ENCODE data around the gene ZBTB40. TPM values are rescaled to one million over a fixed set of nuclear protein-coding genes. Genes with fewer than 3 reads are reported as not detected.
A peak's percentile ranks its signal among the peaks of the same experiment; 100 is the strongest.

ZBTB40 gene
- total and polyA plus RNA-seq, 2 of the 13 experiments (the other 11 are each of a cell fraction or from before 2014, with no cell fraction given), result 8.8 to 16.5 TPM

DNA sequence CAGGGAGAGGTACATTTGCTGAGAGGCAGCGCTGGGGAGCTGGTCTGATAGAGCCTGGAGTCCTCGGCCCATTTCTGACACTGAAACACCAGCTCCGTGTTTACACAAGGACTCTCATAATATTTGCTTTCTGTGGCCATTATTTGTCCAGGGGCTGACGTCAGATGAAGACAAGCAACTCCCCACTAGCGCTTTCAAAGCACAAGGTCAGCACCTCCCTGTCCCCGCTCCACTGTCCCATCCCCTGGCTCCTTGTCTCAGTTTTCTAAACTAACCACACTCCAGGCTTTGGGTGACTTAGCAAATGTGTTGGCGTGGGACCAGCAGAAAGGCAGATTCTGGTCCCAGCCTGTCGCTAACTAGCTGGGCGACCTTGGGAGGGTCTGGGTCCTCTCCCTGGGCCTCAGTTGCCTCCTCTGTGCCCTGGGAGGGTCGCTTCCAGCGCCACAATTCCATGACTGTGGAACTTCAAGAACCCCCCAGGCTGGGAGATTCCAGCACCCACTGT lies 37.4 kb upstream of the ZBTB40 start (continued):
- TF ChIP-seq, protein P1, sequence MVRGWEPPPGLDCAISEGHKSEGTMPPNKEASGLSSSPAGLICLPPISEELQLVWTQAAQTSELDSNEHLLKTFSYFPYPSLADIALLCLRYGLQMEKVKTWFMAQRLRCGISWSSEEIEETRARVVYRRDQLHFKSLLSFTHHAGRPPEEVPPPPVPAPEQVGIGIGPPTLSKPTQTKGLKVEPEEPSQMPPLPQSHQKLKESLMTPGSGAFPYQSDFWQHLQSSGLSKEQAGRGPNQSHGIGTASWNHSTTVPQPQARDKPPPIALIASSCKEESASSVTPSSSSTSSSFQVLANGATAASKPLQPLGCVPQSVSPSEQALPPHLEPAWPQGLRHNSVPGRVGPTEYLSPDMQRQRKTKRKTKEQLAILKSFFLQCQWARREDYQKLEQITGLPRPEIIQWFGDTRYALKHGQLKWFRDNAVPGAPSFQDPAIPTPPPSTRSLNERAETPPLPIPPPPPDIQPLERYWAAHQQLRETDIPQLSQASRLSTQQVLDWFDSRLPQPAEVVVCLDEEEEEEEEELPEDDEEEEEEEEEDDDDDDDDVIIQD (CRISPR knock-in tag; IDR thresholded peaks at IDR 0.05; ENCODE audit: low read depth), result 0 out of 2 replicates have a peak, but pooled peaks have one; percentile 8
- no peak for TF ChIP-seq HOXA9 (CRISPR knock-in tag; IDR thresholded peaks at IDR 0.05; ENCODE audit: borderline replicate concordance)
- TF ChIP-seq DMAP1 (CRISPR knock-in tag; IDR thresholded peaks at IDR 0.05), result no peak
- no peak for TF ChIP-seq ESRRA (CRISPR knock-in tag; IDR thresholded peaks at IDR 0.05; ENCODE audit: low read depth)
- peak; percentile 63; the same call in 1 of the 2 replicates for TF ChIP-seq SALL2 (CRISPR knock-in tag; IDR thresholded peaks at IDR 0.05)
- TF ChIP-seq ATF7-NPFF (CRISPR knock-in tag; IDR thresholded peaks at IDR 0.05; ENCODE audit: low read depth), result no peak
- TF ChIP-seq, protein P2, sequence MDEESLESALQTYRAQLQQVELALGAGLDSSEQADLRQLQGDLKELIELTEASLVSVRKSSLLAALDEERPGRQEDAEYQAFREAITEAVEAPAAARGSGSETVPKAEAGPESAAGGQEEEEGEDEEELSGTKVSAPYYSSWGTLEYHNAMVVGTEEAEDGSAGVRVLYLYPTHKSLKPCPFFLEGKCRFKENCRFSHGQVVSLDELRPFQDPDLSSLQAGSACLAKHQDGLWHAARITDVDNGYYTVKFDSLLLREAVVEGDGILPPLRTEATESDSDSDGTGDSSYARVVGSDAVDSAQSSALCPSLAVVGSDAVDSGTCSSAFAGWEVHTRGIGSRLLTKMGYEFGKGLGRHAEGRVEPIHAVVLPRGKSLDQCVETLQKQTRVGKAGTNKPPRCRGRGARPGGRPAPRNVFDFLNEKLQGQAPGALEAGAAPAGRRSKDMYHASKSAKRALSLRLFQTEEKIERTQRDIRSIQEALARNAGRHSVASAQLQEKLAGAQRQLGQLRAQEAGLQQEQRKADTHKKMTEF (CRISPR knock-in tag; IDR thresholded peaks at IDR 0.05), result peak; percentile 74; the same call in 1 of the 2 replicates
- TF ChIP-seq ZNF350 (CRISPR knock-in tag; IDR thresholded peaks at IDR 0.05; ENCODE audit: borderline replicate concordance, low read depth), result peak; percentile 49; the same call in 1 of the 2 replicates
- TF ChIP-seq, protein P3, sequence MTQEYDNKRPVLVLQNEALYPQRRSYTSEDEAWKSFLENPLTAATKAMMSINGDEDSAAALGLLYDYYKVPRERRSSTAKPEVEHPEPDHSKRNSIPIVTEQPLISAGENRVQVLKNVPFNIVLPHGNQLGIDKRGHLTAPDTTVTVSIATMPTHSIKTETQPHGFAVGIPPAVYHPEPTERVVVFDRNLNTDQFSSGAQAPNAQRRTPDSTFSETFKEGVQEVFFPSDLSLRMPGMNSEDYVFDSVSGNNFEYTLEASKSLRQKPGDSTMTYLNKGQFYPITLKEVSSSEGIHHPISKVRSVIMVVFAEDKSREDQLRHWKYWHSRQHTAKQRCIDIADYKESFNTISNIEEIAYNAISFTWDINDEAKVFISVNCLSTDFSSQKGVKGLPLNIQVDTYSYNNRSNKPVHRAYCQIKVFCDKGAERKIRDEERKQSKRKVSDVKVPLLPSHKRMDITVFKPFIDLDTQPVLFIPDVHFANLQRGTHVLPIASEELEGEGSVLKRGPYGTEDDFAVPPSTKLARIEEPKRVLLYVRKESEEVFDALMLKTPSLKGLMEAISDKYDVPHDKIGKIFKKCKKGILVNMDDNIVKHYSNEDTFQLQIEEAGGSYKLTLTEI (CRISPR knock-in tag; conservative IDR thresholded peaks at IDR 0.05), result no peak
- TF ChIP-seq NR1H2 (CRISPR knock-in tag; IDR thresholded peaks at IDR 0.05; ENCODE audit: borderline replicate concordance, low read depth), result no peak
- no peak for TF ChIP-seq KMT2A (CRISPR knock-in tag; IDR thresholded peaks at IDR 0.05)
- no peak for TF ChIP-seq ZNF230 (CRISPR knock-in tag; IDR thresholded peaks at IDR 0.05)
- TF ChIP-seq ZNF615 (CRISPR knock-in tag; IDR thresholded peaks at IDR 0.05; ENCODE audit: borderline replicate concordance), result no peak
- no peak for TF ChIP-seq LCORL (IDR thresholded peaks at IDR 0.05)
- peak; percentile 65; the same call in 1 of the 2 replicates for TF ChIP-seq LCORL (CRISPR knock-in tag; IDR thresholded peaks at IDR 0.05)
- peak; percentile 89 for TF ChIP-seq PATZ1 (CRISPR knock-in tag; IDR thresholded peaks at IDR 0.05)
- TF ChIP-seq, protein P4, sequence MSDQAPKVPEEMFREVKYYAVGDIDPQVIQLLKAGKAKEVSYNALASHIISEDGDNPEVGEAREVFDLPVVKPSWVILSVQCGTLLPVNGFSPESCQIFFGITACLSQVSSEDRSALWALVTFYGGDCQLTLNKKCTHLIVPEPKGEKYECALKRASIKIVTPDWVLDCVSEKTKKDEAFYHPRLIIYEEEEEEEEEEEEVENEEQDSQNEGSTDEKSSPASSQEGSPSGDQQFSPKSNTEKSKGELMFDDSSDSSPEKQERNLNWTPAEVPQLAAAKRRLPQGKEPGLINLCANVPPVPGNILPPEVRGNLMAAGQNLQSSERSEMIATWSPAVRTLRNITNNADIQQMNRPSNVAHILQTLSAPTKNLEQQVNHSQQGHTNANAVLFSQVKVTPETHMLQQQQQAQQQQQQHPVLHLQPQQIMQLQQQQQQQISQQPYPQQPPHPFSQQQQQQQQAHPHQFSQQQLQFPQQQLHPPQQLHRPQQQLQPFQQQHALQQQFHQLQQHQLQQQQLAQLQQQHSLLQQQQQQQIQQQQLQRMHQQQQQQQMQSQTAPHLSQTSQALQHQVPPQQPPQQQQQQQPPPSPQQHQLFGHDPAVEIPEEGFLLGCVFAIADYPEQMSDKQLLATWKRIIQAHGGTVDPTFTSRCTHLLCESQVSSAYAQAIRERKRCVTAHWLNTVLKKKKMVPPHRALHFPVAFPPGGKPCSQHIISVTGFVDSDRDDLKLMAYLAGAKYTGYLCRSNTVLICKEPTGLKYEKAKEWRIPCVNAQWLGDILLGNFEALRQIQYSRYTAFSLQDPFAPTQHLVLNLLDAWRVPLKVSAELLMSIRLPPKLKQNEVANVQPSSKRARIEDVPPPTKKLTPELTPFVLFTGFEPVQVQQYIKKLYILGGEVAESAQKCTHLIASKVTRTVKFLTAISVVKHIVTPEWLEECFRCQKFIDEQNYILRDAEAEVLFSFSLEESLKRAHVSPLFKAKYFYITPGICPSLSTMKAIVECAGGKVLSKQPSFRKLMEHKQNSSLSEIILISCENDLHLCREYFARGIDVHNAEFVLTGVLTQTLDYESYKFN (CRISPR knock-in tag; conservative IDR thresholded peaks at IDR 0.05), result peak; percentile 81
- no peak for TF ChIP-seq EED (CRISPR knock-in tag; IDR thresholded peaks at IDR 0.05)
- TF ChIP-seq AHR (CRISPR knock-in tag; IDR thresholded peaks at IDR 0.05), result no peak
- TF ChIP-seq SP2 (CRISPR knock-in tag; IDR thresholded peaks at IDR 0.05), result no peak
- no peak for TF ChIP-seq ZNF20 (CRISPR knock-in tag; IDR thresholded peaks at IDR 0.05)

All from HepG2 (cell line).